Neural progenitor cell (in vitro differentiated cells): ENCODE data around the gene MAP2K5. TPM values are rescaled to one million over a fixed set of nuclear protein-coding genes. Genes with fewer than 3 reads are reported as not detected.

ENCODE experiments used
- DNase-seq: peaks from one replicate; pipeline ENCODE4 v3.0.0-alpha.2; 2016; ENCODE audit warnings: low spot score
- H2AFZ ChIP-seq: fragments of 200-600 bp; sonication (generic); replicated peaks from 2 replicates; pipeline ENCODE4 v1.6.1; 2016; ENCODE audit warnings: antibody characterized with exemption
- H3F3A ChIP-seq: fragments of 200-600 bp; sonication (generic); 2 replicates; pipeline ENCODE4 v1.6.1; 2016; ENCODE audit warnings: antibody characterized with exemption, low read depth
- H3K27ac ChIP-seq: fragments of 200-600 bp; sonication (generic); 2 replicates; pipeline ENCODE4 v1.5.1; 2016; ENCODE audit warnings: mild to moderate bottlenecking
- H3K27me3 ChIP-seq: fragments of 200-600 bp; sonication (generic); 2 replicates; pipeline ENCODE4 v1.6.1; 2016; ENCODE audit warnings: mild to moderate bottlenecking, moderate library complexity
- H3K36me3 ChIP-seq: fragments of 200-600 bp; sonication (generic); 2 replicates; pipeline ENCODE4 v1.5.1; 2016
- H3K4me1 ChIP-seq: fragments of 200-600 bp; sonication (generic); 2 replicates; pipeline ENCODE4 v1.6.1; 2016; ENCODE audit warnings: mixed run types
- H3K4me2 ChIP-seq: fragments of 200-600 bp; sonication (generic); 2 replicates; pipeline ENCODE4 v1.6.1; 2016
- H3K4me3 ChIP-seq: fragments of 200-600 bp; sonication (generic); 2 replicates; pipeline ENCODE4 v1.5.1; 2016
- H3K79me2 ChIP-seq: fragments of 200-600 bp; sonication (generic); 2 replicates; pipeline ENCODE4 v1.6.1; 2016; ENCODE audit warnings: low read depth
- H3K9ac ChIP-seq: fragments of 200-600 bp; sonication (generic); 2 replicates; pipeline ENCODE4 v1.6.1; 2016
- H3K9me3 ChIP-seq: fragments of 200-600 bp; sonication (generic); 2 replicates; pipeline ENCODE4 v1.5.1; 2016; ENCODE audit warnings: low read depth
- H4K20me1 ChIP-seq: fragments of 200-600 bp; sonication (generic); 2 replicates; pipeline ENCODE4 v1.6.1; 2016; ENCODE audit warnings: low read depth
- H3K27ac Mint-ChIP-seq: 3 replicates; pipeline ENCODE4 v1.8.0; 2021; ENCODE audit warnings: mixed read lengths
- H3K27me3 Mint-ChIP-seq: 2 replicates; pipeline ENCODE4 v1.8.0; 2022; ENCODE audit warnings: low read depth, mild to moderate bottlenecking, inconsistent platforms, moderate library complexity, mixed read lengths; ENCODE audit not compliant: insufficient read depth
- H3K36me3 Mint-ChIP-seq: 3 replicates; pipeline ENCODE4 v1.8.0; 2021; ENCODE audit warnings: mixed read lengths
- H3K4me1 Mint-ChIP-seq: 3 replicates; pipeline ENCODE4 v1.8.0; 2021; ENCODE audit warnings: mixed read lengths
- H3K4me3 Mint-ChIP-seq: 3 replicates; pipeline ENCODE4 v1.8.0; 2021; ENCODE audit warnings: mild to moderate bottlenecking, moderate library complexity, mixed read lengths
- H3K9me3 Mint-ChIP-seq: 3 replicates; pipeline ENCODE4 v1.8.0; 2020; ENCODE audit warnings: mixed read lengths
- EZH2 ChIP-seq: fragments of 200-600 bp; sonication (generic); IDR thresholded peaks from 2 replicates; pipeline ENCODE4 v1.6.1; 2017; ENCODE audit warnings: antibody characterized with exemption, mild to moderate bottlenecking, moderate library complexity
- EZH2phosphoT487 ChIP-seq: fragments of 200-600 bp; sonication (generic); IDR thresholded peaks from 2 replicates; pipeline ENCODE4 v1.6.1; 2017; ENCODE audit warnings: antibody characterized with exemption
- total RNA-seq: library from RNA; depleted of rRNA; stranded (reverse); fragments of >200 nt; gene quantifications from 2 replicates; pipeline ENCODE4 v1.2.3, GENCODE V29; 2015; ENCODE audit warnings: low replicate concordance
- TF ChIP-seq, protein P1 (sequence below): fragments of 200-600 bp; sonication (generic); IDR thresholded peaks from 2 replicates; pipeline ENCODE4 v1.5.1; 2017; ENCODE audit warnings: antibody characterized with exemption, mild to moderate bottlenecking

MAP2K5 gene
- total RNA-seq, 1 donor from 2014 or later, result 17.2 TPM

DNA sequence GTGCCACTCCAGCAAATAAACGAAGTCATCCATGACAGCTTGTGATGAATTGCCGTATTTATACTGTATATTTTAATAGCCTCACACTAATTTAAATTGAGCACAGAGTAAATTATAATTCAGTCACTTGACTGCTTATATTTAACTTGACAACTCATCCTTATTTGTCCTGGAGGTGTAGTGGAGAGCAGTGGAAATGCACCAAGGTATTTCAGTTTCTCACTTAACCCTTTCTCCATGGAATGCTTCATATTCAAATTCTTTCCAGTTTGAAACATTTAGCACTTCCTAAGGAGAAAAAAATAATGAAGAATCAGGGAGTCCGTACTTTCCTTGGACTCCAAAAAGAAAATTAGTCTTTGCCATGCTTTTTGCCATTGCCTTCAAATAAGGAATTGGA is 99.0 kb downstream of the MAP2K5 start:
- Histone ChIP-seq H3K4me2 (no peak overlapping the region), H3K9me3 (no peaks in the 10 kb centered on the region), H3K27me3 (no peaks in the 10 kb centered on the region), H3K4me1 (peaks cover 4% of the 10 kb centered on the region), H3K4me3 (no peak overlapping the region), H2AFZ (no peak overlapping the region), H4K20me1 (no peaks in the 10 kb centered on the region), H3K79me2 (no peaks in the 10 kb centered on the region), H3K9ac (no peak overlapping the region), H3F3A (no peaks in the 10 kb centered on the region), H3K27ac (no peak overlapping the region), H3K36me3 (peaks cover 3% of the 10 kb centered on the region)
- TF ChIP-seq EZH2phosphoT487, result no peak
- TF ChIP-seq, protein P1, sequence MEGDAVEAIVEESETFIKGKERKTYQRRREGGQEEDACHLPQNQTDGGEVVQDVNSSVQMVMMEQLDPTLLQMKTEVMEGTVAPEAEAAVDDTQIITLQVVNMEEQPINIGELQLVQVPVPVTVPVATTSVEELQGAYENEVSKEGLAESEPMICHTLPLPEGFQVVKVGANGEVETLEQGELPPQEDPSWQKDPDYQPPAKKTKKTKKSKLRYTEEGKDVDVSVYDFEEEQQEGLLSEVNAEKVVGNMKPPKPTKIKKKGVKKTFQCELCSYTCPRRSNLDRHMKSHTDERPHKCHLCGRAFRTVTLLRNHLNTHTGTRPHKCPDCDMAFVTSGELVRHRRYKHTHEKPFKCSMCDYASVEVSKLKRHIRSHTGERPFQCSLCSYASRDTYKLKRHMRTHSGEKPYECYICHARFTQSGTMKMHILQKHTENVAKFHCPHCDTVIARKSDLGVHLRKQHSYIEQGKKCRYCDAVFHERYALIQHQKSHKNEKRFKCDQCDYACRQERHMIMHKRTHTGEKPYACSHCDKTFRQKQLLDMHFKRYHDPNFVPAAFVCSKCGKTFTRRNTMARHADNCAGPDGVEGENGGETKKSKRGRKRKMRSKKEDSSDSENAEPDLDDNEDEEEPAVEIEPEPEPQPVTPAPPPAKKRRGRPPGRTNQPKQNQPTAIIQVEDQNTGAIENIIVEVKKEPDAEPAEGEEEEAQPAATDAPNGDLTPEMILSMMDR, result peak; percentile 3
- Mint-ChIP-seq H3K4me1 (peaks cover 2% of the 10 kb centered on the region), H3K4me3 (no peak overlapping the region), H3K9me3 (no peaks in the 10 kb centered on the region), H3K36me3 (peaks cover 12% of the 10 kb centered on the region), H3K27me3 (no peaks in the 10 kb centered on the region), H3K27ac (no peak overlapping the region)
- no peak for DNase-seq

DNA sequence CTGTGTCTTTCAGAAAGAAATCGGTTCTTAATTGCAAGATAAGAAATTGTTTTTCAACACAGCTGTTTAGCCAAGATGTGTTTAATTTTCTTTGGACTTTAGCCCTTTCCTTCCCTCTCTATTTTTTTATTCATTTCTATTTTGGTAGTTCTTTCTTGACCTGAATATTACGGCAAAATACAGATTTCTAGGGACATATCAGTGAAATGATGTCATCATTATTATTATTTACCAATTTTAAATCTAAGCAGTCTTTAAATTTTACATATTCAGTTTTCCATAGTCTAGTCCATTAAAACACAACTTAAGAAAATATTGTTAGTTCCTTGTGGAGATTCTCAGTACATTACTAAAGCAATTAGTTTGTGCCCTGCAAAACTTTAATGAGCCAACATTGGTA is 104.3 kb downstream of the MAP2K5 start:
- H3K27ac Mint-ChIP-seq, result no peak overlapping the region
- Histone ChIP-seq H3K27me3 (no peaks in the 10 kb centered on the region), H3K4me2 (no peak overlapping the region), H3K4me1 (peaks cover under 1% of the 10 kb centered on the region), H3K79me2 (no peaks in the 10 kb centered on the region), H3K4me3 (no peak overlapping the region), H2AFZ (no peak overlapping the region), H4K20me1 (no peaks in the 10 kb centered on the region), H3K9me3 (no peaks in the 10 kb centered on the region), H3F3A (no peaks in the 10 kb centered on the region), H3K27ac (no peak overlapping the region), H3K36me3 (peaks cover 7% of the 10 kb centered on the region), H3K9ac (no peak overlapping the region)
- no peaks in the 10 kb centered on the region for H3K27me3 Mint-ChIP-seq
- no peak for DNase-seq
- H3K4me1 Mint-ChIP-seq, result no peaks in the 10 kb centered on the region
- TF ChIP-seq, protein P1, result no peak
- TF ChIP-seq EZH2phosphoT487 (no peak), EZH2 (no peak)
- H3K9me3 Mint-ChIP-seq, result no peaks in the 10 kb centered on the region
- H3K36me3 Mint-ChIP-seq, result peaks cover 14% of the 10 kb centered on the region
- H3K4me3 Mint-ChIP-seq, result no peak overlapping the region

DNA sequence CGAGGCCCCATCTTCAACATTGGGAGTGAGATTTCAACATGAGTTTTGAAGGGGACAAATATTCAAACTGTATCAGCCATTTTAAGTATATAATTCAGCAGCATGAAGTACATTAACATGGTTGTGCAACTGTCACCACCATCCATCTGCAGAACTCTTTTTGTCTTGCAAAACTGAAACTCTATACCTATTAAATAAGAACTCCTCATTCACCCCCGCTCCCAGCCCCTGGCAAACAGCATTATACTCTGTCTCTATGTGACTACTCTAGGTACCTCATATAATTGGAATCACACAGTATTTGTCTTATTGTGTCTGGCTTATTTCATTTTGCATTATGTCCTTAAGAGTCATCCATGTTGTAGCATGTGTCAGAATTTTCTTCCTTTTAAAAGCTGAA is 110.1 kb downstream of the MAP2K5 start:
- Mint-ChIP-seq H3K4me1 (no peaks in the 10 kb centered on the region), H3K9me3 (peaks cover 21% of the 10 kb centered on the region), H3K36me3 (peaks cover 32% of the 10 kb centered on the region), H3K27me3 (no peaks in the 10 kb centered on the region), H3K27ac (no peak overlapping the region), H3K4me3 (no peak overlapping the region)
- Histone ChIP-seq H3K4me3 (no peak overlapping the region), H3F3A (no peaks in the 10 kb centered on the region), H3K27ac (no peak overlapping the region), H3K4me1 (no peaks in the 10 kb centered on the region), H3K9me3 (no peaks in the 10 kb centered on the region), H2AFZ (no peak overlapping the region), H3K9ac (no peak overlapping the region), H3K4me2 (no peak overlapping the region), H3K36me3 (peaks cover 14% of the 10 kb centered on the region), H3K27me3 (no peaks in the 10 kb centered on the region), H3K79me2 (no peaks in the 10 kb centered on the region), H4K20me1 (no peaks in the 10 kb centered on the region)
- DNase-seq, result no peak
- TF ChIP-seq EZH2phosphoT487 (no peak), EZH2 (no peak)
- TF ChIP-seq, protein P1, result no peak
